COLO668 (cell line): ENCODE measurements around the gene TSSK2.
"Not testable (repeated sequence)": the region's sequence is repeated elsewhere in the genome, so short reads cannot be mapped to it uniquely, and the experiment has no call there.

Source experiments
- DNase-seq: peaks from one replicate; lab custom pipeline; 2025; ENCODE audit not compliant: unreplicated experiment; lab: John Stamatoyannopoulos, UW

The TSSK2 gene

GRCh38 chr22:19130959-19131684 is at the start of gene TSSK2:
Gene TSSK2, plus strand, starts transcription at chr22:19131308. Its CDS starts 92 bp downstream, at chr22:19131400.
- no peak for DNase-seq

- DNase-seq: no peak
These were observed 49.8 kb upstream of the TSSK2 start for GRCh38 chr22:19081351-19081750.

GRCh38 chr22:19082101-19082500 is 49.0 kb upstream of the TSSK2 start:
- DNase-seq: no peak

DNA sequence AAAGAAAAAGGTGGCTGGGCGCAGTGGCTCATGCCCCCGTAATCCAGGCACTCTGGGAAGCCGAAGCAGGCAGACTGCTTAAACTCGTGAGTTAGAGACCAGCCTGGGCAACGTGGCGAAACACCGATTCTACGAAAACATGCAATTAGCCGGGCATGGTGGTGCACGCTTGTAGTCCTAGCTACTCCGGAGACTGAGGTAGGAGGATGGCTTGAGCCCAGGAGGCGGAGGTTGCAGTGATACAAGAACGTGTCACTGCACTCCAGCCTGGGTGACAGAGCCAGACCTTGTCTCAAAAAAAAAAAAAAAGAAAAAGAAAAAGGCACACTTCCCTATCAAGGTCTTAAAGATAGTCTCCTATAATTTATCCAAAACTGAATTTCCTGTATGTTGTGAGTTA is 48.3 kb upstream of the TSSK2 start:
- no peak for DNase-seq

GRCh38 chr22:19084126-19084525 is 47.0 kb upstream of the TSSK2 start:
- DNase-seq: not testable (repeated sequence)

- not testable (repeated sequence) for DNase-seq
These were observed 46.5 kb upstream of the TSSK2 start for GRCh38 chr22:19084586-19084985.

DNA sequence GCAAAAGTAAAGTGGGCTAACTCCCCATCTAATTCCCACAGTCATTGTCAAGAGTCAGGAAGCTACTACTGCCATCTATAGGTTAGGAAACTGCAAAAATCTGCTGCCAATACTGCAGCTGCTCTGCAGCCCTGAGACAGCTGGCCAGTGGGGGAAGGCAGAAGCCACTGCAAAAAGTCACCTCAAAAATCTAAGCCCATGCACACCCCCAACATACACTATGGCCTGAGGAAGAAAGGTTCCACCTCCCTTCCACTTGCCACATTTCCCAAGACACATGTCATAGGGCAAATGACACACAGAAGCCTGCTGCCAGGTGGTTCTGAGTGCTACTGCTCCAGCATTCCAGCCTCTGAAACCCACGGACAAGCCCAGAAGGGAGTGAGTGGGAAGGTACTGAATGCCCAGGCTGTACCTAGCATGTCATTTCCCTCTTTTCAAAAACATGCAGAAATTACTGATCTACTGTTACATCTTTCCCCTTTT is 45.8 kb upstream of the TSSK2 start:
- DNase-seq: no peak

GRCh38 chr22:19086417-19086816 is 44.7 kb upstream of the TSSK2 start:
- no peak for DNase-seq

- DNase-seq: no peak
These were observed 44.2 kb upstream of the TSSK2 start for GRCh38 chr22:19086896-19087295.

DNA sequence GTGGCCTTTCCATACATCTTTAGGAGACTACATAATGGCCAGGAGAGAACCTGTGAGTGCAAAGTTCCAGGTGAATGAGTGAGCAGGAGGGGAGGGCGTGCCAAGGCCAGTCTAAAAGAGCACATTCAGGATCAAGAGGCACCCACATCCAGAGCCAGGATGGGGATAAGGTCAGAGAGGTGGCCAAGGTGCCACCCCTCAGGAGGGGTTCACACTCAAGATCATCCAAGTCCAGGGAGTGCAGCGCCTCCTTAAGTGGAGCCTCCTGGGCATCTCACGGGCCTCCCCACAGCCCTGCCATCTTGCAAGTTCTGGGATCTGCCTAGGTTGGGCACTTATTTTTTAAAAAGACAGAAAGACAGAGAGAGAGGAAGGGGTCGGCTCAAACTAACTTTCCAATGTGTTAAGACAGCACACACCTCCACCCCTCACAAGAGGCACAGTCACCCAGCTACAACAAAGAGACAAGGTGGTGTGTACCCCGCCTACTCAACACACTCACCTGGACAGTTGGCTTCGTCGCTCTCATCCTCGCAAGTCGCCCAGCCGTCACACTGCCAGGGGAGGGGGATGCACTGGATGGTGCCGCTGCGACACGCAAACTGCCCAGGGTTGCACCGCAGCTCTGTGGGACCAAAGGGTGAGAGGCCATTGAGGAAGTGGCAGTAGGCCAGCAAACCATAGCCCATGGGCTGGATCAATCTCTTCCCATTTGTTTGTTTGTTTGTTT is 42.1 kb upstream of the TSSK2 start:
- DNase-seq: no peak

GRCh38 chr22:19090183-19090582 is 40.9 kb upstream of the TSSK2 start:
- DNase-seq: no peak

DNA sequence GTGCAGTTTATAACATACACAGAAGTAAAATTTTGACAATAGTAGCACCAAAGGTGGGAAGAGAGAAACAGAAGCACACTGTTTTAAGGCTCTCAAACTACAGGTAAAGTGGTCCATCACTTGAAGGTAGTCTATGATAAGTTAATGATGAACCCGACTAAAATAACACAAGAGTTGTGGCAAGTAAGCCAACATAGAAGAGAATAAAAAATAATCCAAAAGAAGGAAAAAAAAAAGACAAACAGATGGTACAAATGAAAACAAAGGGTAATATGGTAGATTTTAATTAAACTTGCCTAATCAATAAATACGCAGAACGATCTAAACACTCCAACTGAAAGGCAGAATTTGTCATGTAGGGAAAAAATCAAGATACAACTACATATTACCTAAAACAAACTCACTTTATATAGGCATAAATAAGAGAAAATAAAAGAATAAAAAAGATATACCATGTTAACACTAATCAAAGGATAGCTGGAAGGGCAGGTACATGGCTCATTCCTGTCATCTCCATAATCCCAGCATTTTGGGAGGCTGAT is 40.5 kb upstream of the TSSK2 start:
- no peak for DNase-seq

DNA sequence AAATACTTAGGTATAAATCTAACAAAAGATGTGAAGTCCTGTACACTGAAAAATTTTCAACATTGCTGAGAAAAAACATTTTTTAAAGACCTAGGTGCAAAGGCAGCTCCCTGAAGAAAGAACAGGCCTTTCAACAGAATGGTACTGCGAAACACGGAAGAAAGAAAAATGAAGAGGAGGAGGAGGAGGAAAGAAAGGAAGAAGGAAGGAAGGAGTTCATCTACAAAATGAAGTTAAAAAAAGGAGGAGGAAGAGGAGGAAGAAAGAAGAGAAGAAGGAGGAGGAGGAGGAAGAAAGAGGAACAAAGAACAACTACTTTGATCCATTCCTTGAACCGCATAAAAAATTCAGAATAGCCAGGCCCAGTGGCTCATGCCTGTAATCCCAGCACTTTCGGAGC is 38.4 kb upstream of the TSSK2 start:
- DNase-seq: no peak

DNA sequence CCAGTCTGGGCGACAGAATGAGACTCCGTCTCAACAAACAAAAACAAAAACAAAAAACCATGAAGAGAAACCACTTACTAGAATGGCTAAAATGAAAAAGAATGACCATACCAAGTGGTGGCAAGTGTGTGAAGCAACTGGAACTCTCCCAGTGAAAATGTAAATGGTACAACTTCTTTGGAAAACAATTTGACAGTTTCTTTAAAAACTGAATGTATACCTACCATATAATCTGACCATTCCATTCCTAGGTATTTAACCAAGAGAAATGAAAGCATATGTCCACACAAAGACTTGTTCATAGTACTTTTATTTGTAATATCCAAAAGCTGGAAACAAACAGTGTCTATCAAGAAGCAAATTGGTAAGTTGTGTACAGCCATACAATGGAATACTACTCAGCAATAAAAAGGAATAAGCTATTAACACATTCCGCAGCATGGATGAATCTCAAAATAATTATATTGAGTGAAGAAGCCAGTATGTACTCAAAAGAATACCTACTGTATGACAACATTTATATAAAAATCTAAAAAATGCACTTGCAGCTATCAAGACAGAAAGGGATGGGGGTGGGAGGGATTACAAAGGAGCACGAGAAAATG is 36.6 kb upstream of the TSSK2 start:
- DNase-seq: no peak

DNA sequence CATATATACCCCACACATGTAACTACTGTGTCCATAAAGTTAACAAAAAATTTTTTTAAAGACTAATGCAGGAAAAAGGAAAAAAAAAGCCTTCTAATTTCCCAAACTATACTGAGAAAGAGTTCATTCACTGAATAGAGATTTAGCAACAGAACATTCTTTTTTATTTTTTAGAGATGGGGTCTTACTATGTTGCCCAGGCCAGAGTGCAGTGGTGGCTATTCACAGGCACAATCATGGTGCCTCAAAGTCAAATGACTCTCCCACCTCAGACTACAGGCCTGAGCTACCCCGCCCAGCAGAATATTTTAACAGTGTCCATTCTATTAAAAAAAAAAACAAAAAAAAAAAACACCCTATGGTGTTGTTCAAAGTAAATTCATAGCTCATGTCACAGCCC is 34.6 kb upstream of the TSSK2 start:
- DNase-seq: no peak

DNA sequence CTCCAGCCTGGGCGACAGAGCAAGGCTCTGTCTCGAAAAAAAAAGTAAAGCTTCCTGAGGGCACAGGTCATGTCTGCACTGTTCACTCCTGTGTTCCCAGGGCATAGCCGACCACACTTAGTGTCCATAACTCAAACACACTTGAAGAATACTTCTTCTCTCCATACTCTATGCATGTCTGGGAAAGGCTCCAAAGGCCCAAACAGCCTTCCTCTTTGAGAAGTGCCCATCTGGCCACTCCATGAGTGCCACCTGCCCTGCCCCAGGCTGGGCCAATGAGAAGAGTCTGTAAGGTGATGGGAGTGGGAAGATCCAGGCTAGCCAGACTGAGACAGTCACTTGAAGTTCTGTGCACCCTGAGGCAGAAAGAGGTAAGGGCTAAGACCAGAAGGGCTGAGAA is 33.6 kb upstream of the TSSK2 start:
- DNase-seq: no peak

- no peak for DNase-seq
These were observed 33.0 kb upstream of the TSSK2 start for GRCh38 chr22:19098157-19098556.

DNA sequence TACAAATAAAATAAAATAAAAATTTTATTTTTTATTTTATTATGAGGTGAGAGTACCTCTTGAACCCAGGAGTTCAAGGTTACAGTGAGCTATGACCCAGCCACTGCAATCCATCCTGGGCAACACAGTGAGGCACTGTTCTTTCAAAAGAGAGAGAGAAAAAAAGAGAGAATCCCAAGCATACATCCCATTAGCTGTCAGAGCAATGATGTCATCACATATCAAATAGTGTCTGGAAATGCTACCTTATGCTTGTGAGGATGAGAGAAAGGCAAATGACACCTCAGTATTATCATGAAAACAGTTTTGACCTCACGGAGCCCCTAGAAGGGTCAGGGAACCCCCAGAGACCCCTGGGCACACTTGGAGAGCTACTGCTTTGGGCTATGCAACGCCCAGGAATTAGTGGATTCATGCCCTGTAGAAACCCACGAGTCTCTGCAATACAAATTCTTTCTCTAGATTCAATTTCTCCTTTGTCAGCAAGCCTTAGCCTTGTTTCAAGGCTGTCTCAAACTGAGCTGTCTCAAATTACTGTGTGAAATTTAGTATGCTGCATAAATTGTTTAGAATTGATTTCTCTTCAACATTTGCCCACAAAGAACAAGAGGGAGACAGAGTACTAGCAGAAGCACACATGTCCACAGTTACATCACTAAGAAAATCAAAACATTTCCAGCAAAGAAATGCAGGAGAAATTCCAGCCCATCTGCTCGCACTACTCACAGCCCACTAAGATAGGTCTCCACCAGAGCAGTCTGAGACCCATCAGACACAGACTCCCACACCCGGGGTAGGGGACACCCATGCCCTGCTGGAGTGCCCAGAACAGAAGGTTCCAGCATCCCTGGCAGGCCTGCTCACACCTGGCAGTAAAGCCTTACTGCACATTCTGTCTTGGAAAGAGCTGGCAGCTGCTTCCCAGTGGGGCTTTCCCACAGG is 27.0 kb upstream of the TSSK2 start:
- no peak for DNase-seq

GRCh38 chr22:19105456-19105855 is 25.7 kb upstream of the TSSK2 start:
- no peak for DNase-seq
